Glomerular endothelial cell (primary cell): ENCODE results near the gene HS3ST3B1. TPM values are rescaled to one million over a fixed set of nuclear protein-coding genes. Genes with fewer than 3 reads are reported as not detected.

Source experiments
- DNase-seq: peaks from one replicate; pipeline ENCODE4 v3.0.0-alpha.2; 2011; ENCODE audit warnings: low read depth, low spot score; ENCODE audit errors: extremely low read depth
- total RNA-seq: library from RNA; depleted of rRNA; stranded (reverse); fragments of >200 nt; gene quantifications from 2 replicates; pipeline ENCODE4 v1.2.3, GENCODE V29; 2015

The HS3ST3B1 gene
- 7.0 and 9.4 TPM in 2 replicates for total RNA-seq

- DNase-seq = peak; percentile 54
Measured at GRCh38 chr17:14300575-14301278, at the start of gene HS3ST3B1. HS3ST3B1 (plus strand) TSS chr17:14301081; CDS start chr17:14301519, 438 bp downstream.

GRCh38 chr17:14261406-14261805 is 39.5 kb upstream of the HS3ST3B1 start:
- no peak for DNase-seq

DNA sequence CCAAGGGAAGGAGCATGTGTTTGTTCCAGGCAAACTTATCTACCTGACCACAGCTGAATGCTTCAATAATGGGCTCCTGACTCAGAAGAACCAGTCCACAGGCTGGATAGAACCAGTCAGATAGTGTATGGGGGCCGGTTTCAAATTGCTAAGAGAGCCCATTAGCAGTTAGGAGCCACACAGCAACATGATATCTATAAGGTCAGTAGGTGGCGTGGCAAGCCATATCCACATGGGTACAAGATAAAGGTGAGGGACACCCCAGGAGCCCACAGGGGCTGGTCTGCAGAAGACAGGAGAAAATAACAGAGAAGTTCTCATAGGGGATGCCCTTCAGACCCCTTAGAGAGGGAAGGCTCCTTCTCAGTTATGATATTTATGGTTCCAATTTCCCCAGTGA is 32.6 kb upstream of the HS3ST3B1 start:
- DNase-seq = no peak

- DNase-seq = no peak
Measured at GRCh38 chr17:14269473-14269872, 31.4 kb upstream of the HS3ST3B1 start.

- no peak for DNase-seq
Measured at GRCh38 chr17:14270508-14270907, 30.4 kb upstream of the HS3ST3B1 start.

GRCh38 chr17:14276535-14277250 is 24.2 kb upstream of the HS3ST3B1 start:
- DNase-seq = no peak

DNA sequence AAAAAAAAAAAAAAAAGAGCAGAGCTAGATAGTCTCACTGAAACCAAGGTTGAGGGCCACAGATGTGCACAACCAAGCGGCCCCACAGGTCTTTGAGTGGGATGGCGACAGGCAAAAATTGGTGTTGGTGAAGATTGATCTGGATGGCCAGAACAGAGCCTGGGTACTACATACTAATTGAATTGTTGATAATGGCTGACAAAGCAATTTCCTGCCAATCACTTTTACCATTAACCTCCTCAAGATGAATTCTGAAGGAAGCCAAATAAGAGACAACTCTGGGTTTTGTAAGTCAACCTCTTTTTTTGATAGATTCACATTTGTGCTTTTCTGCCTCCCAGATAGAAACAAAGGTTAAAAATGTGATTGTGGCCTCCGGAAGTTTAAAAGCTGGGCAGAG is 19.4 kb upstream of the HS3ST3B1 start:
- DNase-seq = no peak

DNA sequence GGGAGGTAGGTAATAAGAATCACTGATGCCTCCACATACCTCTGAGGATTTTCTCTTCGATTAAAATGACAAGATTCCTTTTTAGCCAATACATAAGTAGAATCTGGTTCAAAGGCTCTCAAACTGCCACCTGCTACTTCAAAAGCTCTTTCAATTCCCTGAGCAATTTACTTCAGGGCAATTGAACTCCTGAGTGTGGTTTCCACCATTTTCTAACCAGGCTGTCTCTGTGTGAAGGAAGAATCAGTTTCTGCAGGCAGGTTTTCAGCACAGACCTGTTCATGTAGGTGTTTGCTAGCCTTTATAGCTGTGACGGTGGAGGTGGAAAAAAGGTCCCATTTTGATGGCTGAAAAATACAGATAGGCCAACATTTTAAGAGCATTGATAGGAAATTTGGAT is 18.2 kb upstream of the HS3ST3B1 start:
- DNase-seq = no peak

DNA sequence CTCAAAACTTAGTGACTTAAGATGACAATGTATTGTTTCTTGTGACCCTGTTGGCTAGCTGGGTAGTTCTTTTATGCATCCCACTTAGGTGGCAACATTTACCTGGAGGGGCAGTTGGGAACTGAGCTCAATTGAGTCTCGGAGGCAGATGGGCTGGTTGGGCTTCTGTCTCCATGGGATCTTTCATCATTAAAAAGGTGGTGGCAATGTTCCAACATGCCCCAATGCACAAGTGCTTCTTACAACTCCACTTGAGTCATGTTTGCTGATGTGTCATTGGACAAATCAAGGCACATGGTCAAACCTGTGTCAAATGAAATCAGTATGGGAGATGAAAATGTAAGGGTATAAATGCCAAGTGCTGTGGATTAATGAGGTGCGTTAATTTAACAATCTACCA is 11.7 kb upstream of the HS3ST3B1 start:
- DNase-seq = no peak

DNA sequence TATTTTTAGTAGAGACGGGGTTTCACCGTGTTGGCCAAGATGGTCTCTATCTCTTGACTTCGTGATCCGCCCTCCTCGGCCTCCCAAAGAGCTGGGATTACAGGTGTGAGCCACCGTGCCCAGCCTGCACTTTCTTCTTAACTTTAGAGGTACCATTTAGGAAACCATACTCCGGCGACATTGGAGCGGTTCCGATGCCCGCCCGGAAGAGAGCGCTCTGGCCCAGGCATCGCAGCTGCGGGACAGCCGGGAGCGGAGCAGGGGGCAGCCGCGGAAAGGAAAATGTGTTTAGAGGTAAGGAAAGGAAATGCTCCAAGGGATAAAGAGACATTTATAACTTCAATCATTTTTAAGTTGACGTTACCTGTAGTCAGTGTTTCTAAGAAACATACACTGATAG is 6.0 kb upstream of the HS3ST3B1 start:
- no peak for DNase-seq

DNA sequence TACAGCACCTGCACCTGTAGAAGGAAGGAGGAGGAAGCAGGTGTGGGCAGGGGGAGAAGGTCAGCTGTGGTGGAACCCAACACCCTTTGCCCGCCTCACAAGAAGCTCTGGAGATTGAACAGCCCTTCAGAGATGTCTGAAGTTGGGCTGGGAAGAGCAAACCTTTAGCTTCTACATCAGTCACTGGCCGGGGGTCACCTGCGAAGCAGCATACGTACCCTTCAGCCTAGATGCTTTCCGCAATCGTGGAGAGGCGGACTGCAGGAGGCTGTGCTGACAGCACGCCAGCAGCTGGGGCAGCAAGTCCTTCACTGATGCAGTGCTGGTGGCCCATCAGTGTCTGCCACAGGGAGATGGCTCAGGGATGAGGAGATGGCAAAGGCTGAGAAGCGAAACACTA is 5.2 kb upstream of the HS3ST3B1 start:
- no peak for DNase-seq

GRCh38 chr17:14296166-14296910 is 4.5 kb upstream of the HS3ST3B1 start:
- DNase-seq = no peak

GRCh38 chr17:14297161-14297851 is 3.6 kb upstream of the HS3ST3B1 start:
- DNase-seq = no peak

DNA sequence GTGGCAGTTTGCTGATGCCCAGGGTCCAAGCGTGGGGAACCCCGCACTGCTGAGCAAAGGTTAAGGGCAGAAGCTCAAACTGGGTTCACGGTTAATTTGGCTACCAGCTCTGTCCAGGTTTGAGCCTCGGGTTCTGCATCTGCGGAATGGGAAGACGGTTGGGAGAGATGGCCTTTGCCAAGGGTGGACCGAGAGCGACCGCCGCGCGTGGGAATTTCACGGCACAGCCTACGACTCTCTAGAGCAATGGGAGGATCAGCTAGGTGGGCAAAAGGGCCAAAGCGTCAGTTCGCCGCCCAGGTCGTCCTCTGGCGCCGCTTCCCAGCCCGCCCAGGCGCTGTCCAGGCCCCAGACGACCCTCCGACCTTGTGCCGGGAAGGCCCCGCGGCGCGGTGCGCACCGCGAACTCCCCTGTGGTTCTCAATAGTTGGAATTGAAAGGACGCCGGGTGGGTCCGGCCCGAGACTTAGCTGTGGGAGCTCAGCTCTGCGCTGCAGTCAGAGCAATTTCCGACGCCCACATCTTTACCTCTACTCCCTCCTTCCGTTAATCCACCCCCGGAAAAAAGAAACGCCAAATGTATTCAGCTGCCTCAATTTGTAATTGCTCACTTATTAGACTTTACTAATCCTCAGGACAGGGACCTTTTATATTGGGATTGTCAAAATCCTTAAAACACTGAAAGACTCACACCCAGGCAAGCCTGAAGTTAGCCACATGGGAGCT is 2.5 kb upstream of the HS3ST3B1 start:
- no peak for DNase-seq

DNA sequence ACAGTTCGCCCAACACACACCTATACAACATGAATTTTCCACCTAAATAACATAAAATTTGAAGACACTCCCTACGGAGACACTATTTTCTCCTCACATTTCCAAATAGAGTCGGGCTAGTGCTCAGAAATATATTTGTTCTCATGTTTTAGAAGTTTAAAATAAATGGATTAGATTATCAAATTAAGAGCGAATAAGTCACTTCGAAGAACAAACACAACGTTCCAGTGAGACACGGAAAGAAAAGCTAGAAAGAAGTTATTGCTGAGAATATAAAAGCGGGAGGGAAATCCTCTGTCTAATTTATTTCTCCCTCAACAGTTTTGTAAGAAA is 2.0 kb upstream of the HS3ST3B1 start:
- no peak for DNase-seq

- no peak for DNase-seq
Measured at GRCh38 chr17:14299280-14300141, 1.4 kb upstream of the HS3ST3B1 start.

DNA sequence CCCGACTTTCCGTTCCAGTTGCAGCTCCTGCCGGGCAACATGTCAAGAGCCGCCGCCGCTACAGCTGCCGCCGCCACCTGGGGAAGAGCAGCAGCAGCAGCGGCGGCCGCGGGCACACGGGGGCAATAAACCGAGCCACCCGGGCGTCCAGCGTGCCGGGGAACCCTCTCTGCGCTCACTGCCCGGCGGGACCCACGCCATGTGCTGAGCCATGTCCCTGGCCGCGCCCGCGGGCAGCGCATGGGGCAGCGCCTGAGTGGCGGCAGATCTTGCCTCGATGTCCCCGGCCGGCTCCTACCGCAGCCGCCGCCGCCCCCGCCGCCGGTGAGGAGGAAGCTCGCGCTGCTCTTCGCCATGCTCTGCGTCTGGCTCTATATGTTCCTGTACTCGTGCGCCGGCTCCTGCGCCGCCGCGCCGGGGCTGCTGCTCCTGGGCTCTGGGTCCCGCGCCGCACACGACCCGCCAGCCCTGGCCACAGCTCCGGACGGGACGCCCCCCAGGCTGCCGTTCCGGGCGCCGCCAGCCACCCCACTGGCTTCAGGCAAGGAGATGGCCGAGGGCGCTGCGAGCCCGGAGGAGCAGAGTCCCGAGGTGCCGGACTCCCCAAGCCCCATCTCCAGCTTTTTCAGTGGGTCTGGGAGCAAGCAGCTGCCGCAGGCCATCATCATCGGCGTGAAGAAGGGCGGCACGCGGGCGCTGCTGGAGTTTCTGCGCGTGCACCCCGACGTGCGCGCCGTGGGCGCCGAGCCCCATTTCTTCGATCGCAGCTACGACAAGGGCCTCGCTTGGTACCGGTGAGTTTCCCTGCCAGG is 604 bp downstream of the HS3ST3B1 start:
- no peak for DNase-seq

DNA sequence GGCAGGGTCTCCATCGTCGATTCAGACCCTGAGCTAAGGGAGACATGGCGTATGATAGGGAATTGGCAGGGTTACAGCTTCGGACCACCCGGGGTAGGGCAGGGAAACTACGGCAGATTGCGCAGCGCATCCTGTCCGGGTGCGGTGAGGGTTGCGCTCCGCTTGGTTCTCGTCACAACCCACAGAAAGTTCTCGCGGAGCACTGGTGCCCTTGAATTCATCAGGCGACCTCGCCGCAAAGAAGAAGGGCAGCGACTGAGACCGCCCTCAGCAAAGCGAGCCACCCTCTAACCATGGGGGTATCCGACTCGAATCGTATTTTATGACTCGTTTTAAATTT is 1.2 kb downstream of the HS3ST3B1 start:
- no peak for DNase-seq
